Astrocyte (in vitro differentiated cells and primary cell): ENCODE data around the gene ISLR2. TPM values are rescaled to one million over a fixed set of nuclear protein-coding genes. Genes with fewer than 3 reads are reported as not detected.

ENCODE experiments used
- DNase-seq: peaks from one replicate; pipeline ENCODE4 v3.0.0-alpha.2; 2010; ENCODE audit warnings: low read depth
- FAIRE-seq: peaks from 2 replicates; lab custom pipeline; 2011; peaks lifted over from hg19 to GRCh38; lab: Jason Lieb, UNC
- H2AFZ ChIP-seq: 2 replicates; pipeline ENCODE4 v1.6.0; 2012; ENCODE audit warnings: low read depth, low read length, inconsistent platforms
- H3K27ac ChIP-seq: 2 replicates; pipeline ENCODE4 v1.5.1; 2011; ENCODE audit warnings: low read depth, low read length, inconsistent platforms
- H3K27me3 ChIP-seq: 2 replicates; pipeline ENCODE4 v1.6.0; 2011; ENCODE audit warnings: low read length, inconsistent platforms; ENCODE audit not compliant: insufficient read depth
- H3K36me3 ChIP-seq: 2 replicates; pipeline ENCODE4 v1.5.1; 2011; ENCODE audit warnings: low read length, inconsistent platforms; ENCODE audit not compliant: insufficient read depth
- H3K4me1 ChIP-seq: 2 replicates; pipeline ENCODE4 v1.5.1; 2011; ENCODE audit warnings: low read length, inconsistent platforms; ENCODE audit not compliant: insufficient read depth
- H3K4me2 ChIP-seq: 2 replicates; pipeline ENCODE4 v1.6.0; 2012; ENCODE audit warnings: low read length, inconsistent platforms
- H3K4me3 ChIP-seq: 2 replicates; pipeline ENCODE4 v1.5.1; 2011; ENCODE audit warnings: low read depth, mild to moderate bottlenecking, low read length, inconsistent platforms; ENCODE audit not compliant: insufficient read depth
- H3K79me2 ChIP-seq: 2 replicates; pipeline ENCODE4 v1.6.0; 2012; ENCODE audit warnings: mild to moderate bottlenecking, low read length, inconsistent platforms; ENCODE audit not compliant: insufficient read depth
- H3K9ac ChIP-seq: 2 replicates; pipeline ENCODE4 v1.6.0; 2012; ENCODE audit warnings: mild to moderate bottlenecking, low read length, inconsistent platforms
- H3K9me3 ChIP-seq: 2 replicates; pipeline ENCODE4 v1.5.1; 2012; ENCODE audit warnings: low read depth, mild to moderate bottlenecking, low read length, inconsistent platforms; ENCODE audit not compliant: insufficient read depth
- H4K20me1 ChIP-seq: 2 replicates; pipeline ENCODE4 v1.6.0; 2012; ENCODE audit warnings: low read length, inconsistent platforms; ENCODE audit not compliant: insufficient read depth
- H3K27ac Mint-ChIP-seq: one replicate; pipeline ENCODE4 v1.8.0; 2021; ENCODE audit warnings: mild to moderate bottlenecking, mixed read lengths; ENCODE audit not compliant: unreplicated experiment
- H3K27me3 Mint-ChIP-seq: one replicate; pipeline ENCODE4 v1.8.0; 2021; ENCODE audit warnings: low read depth, mixed read lengths; ENCODE audit not compliant: unreplicated experiment
- H3K36me3 Mint-ChIP-seq: one replicate; pipeline ENCODE4 v1.8.0; 2021; ENCODE audit warnings: low read depth, mixed read lengths; ENCODE audit not compliant: unreplicated experiment
- H3K4me1 Mint-ChIP-seq: one replicate; pipeline ENCODE4 v1.8.0; 2021; ENCODE audit warnings: low read depth, mixed read lengths; ENCODE audit not compliant: unreplicated experiment
- H3K4me3 Mint-ChIP-seq: one replicate; pipeline ENCODE4 v1.8.0; 2021; ENCODE audit warnings: mild to moderate bottlenecking, moderate library complexity, mixed read lengths; ENCODE audit not compliant: unreplicated experiment
- H3K9me3 Mint-ChIP-seq: one replicate; pipeline ENCODE4 v1.8.0; 2021; ENCODE audit warnings: mild to moderate bottlenecking, mixed read lengths; ENCODE audit not compliant: unreplicated experiment
- CTCF ChIP-seq: IDR thresholded peaks from 2 replicates; pipeline ENCODE4 v1.5.1; 2011; ENCODE audit warnings: low read depth, mild to moderate bottlenecking, inconsistent platforms, low read length, moderate library complexity; ENCODE audit not compliant: insufficient read depth
- EZH2 ChIP-seq: IDR thresholded peaks from 2 replicates; pipeline ENCODE4 v1.6.1; 2012; ENCODE audit warnings: mild to moderate bottlenecking, low read length, inconsistent platforms; ENCODE audit not compliant: insufficient read depth
- total RNA-seq: library from RNA; stranded (reverse); gene quantifications from 2 replicates; pipeline ENCODE4 v1.2.1, GENCODE V29; 2021

ISLR2 gene
- total RNA-seq, 1 donor from 2014 or later = 0.14 TPM

- Histone ChIP-seq H2AFZ (peak overlapping the region; percentile 41), H3K27me3 (peaks cover 71% of the 10 kb centered on the region), H3K4me1 (peaks cover 21% of the 10 kb centered on the region), H3K9ac (no peak overlapping the region), H3K27ac (no peak overlapping the region), H3K4me2 (peak overlapping the region; percentile 88), H4K20me1 (no peaks in the 10 kb centered on the region), H3K36me3 (no peaks in the 10 kb centered on the region), H3K79me2 (no peaks in the 10 kb centered on the region), H3K4me3 (peak overlapping the region; percentile 23), H3K9me3 (peaks cover 18% of the 10 kb centered on the region)
- Mint-ChIP-seq H3K27me3 (peaks cover 61% of the 10 kb centered on the region), H3K9me3 (peaks cover 28% of the 10 kb centered on the region), H3K27ac (peak overlapping the region; percentile 26), H3K4me3 (no peak overlapping the region), H3K36me3 (no peaks in the 10 kb centered on the region), H3K4me1 (peaks cover 2% of the 10 kb centered on the region)
- DNase-seq (no peak), FAIRE-seq (no peak)
- TF ChIP-seq CTCF (no peak), EZH2 (peak; percentile 96)
These were observed 716 bp upstream of the ISLR2 start for GRCh38 chr15:74129586-74130154.

- Histone ChIP-seq H3K4me1 (peaks cover 29% of the 10 kb centered on the region), H3K4me2 (peak overlapping the region; percentile 67), H3K27me3 (peaks cover 71% of the 10 kb centered on the region), H2AFZ (no peak overlapping the region), H4K20me1 (no peaks in the 10 kb centered on the region), H3K4me3 (no peak overlapping the region), H3K27ac (no peak overlapping the region), H3K9ac (no peak overlapping the region), H3K9me3 (peaks cover 18% of the 10 kb centered on the region), H3K79me2 (no peaks in the 10 kb centered on the region), H3K36me3 (no peaks in the 10 kb centered on the region)
- peaks cover 64% of the 10 kb centered on the region for H3K27me3 Mint-ChIP-seq
- H3K4me1 Mint-ChIP-seq = peaks cover 2% of the 10 kb centered on the region
- H3K27ac Mint-ChIP-seq = peak overlapping the region; percentile 93
- no peak overlapping the region for H3K4me3 Mint-ChIP-seq
- peaks cover 34% of the 10 kb centered on the region for H3K9me3 Mint-ChIP-seq
- DNase-seq (no peak), FAIRE-seq (no peak)
- no peaks in the 10 kb centered on the region for H3K36me3 Mint-ChIP-seq
- TF ChIP-seq CTCF = no peak
- TF ChIP-seq EZH2 = peak; percentile 37
These were observed 652 bp downstream of the ISLR2 start for GRCh38 chr15:74130849-74131627.
